GM12874 (cell line): Measurements from ENCODE around the gene MTG2.
A peak's percentile ranks its signal among the peaks of the same experiment; 100 is the strongest.

Source experiments
- TF ChIP-seq, protein P1 (sequence below): IDR thresholded peaks from 2 replicates; pipeline ENCODE4 v1.5.1; 2011; ENCODE audit warnings: low read depth, mild to moderate bottlenecking, control low read depth, low read length, moderate library complexity; ENCODE audit not compliant: insufficient read depth

Gene MTG2

GRCh38 chr20:62156254-62156556 lies 26.6 kb upstream of the MTG2 start:
- TF ChIP-seq, protein P1, sequence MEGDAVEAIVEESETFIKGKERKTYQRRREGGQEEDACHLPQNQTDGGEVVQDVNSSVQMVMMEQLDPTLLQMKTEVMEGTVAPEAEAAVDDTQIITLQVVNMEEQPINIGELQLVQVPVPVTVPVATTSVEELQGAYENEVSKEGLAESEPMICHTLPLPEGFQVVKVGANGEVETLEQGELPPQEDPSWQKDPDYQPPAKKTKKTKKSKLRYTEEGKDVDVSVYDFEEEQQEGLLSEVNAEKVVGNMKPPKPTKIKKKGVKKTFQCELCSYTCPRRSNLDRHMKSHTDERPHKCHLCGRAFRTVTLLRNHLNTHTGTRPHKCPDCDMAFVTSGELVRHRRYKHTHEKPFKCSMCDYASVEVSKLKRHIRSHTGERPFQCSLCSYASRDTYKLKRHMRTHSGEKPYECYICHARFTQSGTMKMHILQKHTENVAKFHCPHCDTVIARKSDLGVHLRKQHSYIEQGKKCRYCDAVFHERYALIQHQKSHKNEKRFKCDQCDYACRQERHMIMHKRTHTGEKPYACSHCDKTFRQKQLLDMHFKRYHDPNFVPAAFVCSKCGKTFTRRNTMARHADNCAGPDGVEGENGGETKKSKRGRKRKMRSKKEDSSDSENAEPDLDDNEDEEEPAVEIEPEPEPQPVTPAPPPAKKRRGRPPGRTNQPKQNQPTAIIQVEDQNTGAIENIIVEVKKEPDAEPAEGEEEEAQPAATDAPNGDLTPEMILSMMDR = no peak

DNA sequence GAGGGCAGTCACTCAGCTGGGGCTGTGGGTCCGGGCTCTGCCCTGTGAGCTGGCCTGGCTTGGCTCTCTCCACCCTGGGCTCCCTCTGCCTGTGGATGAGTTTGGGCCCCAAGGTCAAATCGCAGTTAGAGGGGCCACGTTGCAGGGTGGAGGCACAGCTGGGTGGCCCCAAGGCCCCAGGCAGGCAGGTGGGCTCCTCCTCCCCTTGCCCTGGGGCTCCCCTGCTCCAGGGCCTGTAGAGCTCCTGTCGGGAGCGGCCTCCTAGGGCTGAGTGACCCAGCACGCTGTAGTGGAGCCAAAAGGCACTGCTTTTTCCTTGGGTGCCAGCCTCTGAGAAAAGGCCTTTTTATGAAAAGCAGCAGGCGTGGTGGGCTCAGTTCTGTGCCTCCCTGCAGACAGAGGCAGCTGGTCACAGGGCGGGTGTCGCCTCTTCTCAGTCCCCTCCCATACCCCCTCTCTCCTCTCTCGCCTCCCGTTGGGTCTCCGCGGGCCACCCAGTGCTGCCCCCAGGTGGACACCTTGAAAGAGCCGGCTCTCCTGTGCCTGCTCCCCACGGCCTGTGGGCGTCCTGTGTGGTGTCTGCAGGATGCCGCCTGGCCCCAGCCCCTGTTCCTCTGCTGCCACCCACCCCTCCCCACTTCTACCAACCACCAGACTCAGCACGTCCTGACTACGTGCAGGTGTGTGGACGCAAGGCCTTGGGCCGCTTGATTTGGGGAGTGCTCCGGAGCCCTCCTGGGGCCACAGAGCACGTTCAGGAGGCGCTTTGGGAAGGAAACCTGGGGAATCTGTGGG lies 26.0 kb upstream of the MTG2 start:
- TF ChIP-seq, protein P1 = peak; percentile 82

DNA sequence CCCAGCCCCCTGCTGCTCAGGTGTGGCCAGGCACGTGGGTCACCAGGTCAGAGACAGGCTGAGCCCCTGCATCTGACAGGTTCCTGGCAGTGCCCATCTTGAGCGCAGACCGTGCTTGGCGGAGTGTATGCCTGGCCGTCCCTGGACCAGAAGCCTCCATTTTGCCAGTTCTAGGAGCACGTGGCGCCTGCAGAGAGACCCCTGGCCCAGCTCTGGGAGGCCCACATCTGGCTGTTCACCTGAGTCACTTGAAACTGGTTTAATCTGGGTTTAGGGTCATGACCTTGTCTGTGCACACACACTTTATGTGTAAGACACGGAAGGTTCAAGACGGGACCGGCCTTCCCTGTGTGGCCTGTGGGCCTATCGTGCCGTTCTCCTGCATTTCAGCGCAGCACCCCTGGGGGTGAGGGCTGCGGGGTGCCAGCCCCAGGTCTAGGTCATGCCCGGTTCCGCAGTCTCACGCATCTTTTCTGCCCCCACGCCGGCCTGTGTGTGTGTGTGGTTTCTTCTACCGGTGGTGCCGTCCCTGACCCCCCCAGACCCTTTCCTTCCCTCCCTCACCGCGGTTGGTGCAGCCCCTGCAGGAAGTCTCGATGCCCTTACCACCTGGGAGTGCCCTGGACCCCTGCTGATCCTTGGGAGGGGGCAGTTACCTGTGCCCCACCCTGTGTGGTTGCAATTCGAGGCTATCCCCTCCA lies 25.3 kb upstream of the MTG2 start:
- TF ChIP-seq, protein P1 = no peak

GRCh38 chr20:62158088-62158400 lies 24.8 kb upstream of the MTG2 start:
- TF ChIP-seq, protein P1 = no peak

GRCh38 chr20:62158541-62158940 lies 24.3 kb upstream of the MTG2 start:
- TF ChIP-seq, protein P1 = no peak

GRCh38 chr20:62159052-62159451 lies 23.8 kb upstream of the MTG2 start:
- TF ChIP-seq, protein P1 = no peak

GRCh38 chr20:62159839-62160238 lies 23.0 kb upstream of the MTG2 start:
- TF ChIP-seq, protein P1 = no peak
